Measurements from ENCODE around the gene VPS8.

DNA sequence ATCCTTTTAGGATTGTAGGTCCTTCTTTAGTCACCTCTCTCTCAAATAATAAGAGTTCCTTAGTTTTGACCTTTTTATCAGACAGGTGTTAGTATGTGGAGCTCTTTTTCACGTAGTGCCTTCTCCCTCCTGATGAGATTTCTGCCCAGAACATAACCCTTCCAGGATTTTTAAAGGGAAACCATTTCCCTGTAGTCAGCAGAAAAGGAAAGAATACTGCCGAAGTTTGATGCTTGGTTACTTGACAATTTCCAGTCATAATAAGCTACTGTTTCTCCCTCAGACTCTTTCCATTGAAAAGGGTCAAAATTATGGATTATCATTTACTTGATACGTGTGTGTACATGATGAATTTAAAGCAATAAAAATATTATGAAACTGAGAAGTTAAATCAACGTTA lies 73.1 kb downstream of the VPS8 start:
- TF ChIP-seq, protein P1, sequence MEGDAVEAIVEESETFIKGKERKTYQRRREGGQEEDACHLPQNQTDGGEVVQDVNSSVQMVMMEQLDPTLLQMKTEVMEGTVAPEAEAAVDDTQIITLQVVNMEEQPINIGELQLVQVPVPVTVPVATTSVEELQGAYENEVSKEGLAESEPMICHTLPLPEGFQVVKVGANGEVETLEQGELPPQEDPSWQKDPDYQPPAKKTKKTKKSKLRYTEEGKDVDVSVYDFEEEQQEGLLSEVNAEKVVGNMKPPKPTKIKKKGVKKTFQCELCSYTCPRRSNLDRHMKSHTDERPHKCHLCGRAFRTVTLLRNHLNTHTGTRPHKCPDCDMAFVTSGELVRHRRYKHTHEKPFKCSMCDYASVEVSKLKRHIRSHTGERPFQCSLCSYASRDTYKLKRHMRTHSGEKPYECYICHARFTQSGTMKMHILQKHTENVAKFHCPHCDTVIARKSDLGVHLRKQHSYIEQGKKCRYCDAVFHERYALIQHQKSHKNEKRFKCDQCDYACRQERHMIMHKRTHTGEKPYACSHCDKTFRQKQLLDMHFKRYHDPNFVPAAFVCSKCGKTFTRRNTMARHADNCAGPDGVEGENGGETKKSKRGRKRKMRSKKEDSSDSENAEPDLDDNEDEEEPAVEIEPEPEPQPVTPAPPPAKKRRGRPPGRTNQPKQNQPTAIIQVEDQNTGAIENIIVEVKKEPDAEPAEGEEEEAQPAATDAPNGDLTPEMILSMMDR (IDR thresholded peaks at IDR 0.05), result no peak
- no peak for TF ChIP-seq POLR2A (IDR thresholded peaks at IDR 0.05)
